CD4-positive, alpha-beta T cell treated with Interleukin-6 for 4 hours (primary cell): Measurements from ENCODE around the gene HEXA.
"Not testable (repeated sequence)": the region's sequence is repeated elsewhere in the genome, so short reads cannot be mapped to it uniquely, and the experiment has no call there.

ENCODE experiments used
- DNase-seq: peaks from one replicate; pipeline ENCODE4 v3.0.0-alpha.2; 2020; ENCODE audit warnings: mixed read lengths

Gene HEXA

DNA sequence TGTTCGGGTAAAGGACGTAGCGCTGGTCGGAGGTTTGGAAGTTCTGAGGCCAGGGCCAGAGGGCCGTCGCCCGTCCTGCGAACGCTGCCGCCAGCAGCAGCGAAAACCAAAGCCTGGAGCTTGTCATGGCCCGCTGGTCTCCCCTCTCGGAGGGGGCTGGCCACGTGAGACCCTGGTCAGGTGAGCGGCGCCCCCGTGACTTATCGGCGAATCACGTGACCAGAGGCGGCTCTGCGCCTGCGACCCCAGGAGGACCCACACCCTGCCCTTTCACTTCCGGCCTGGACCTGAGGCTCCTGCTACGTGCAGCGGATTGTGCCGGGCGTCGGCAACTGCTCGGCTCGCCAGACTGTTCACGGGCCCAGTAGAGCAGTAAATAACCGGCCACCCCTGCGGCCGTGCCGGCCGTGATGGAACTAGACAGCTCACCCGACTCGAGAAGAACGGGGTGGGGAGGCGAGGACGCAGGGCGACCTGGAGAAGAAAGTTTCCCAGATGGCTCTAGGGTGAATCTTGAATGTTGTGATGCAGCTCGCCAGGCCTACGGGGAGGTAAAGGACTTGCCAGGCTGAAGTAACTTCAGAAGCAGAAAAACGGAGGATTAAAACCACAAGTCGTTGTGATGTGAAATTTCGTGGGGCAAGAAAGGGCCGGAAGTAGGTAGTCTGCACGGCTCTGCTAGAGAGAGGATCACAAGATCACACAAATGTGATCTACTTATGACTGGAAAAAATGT, at the start of gene HEXA:
Gene HEXA, minus strand, starts transcription at position 169 of the 736 bp plus-strand sequence. Its CDS starts 42 bp downstream, at position 127.
- DNase-seq, result peak; percentile 88

DNA sequence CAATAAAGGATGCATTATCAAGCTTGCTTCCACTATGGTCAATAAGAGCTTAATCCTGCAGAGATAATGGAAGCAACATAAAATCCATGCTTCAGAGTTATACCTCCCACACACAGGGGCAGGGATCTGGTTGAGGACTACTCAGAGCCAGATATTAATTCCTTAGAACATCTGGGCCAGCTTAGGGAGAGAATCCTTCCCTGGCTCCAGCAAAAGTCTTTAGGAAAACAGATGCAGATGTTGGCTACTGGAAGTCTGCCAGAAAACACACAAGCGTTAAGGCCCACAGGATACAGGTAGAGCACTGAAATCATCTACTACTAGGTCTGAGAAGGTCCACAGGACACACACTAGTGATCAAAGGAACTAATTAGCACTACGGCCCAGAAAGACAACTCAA, 47.4 kb upstream of the HEXA start:
- DNase-seq, result no peak

- no peak for DNase-seq
Measured at GRCh38 chr15:72421484-72421883, 45.7 kb upstream of the HEXA start.

DNA sequence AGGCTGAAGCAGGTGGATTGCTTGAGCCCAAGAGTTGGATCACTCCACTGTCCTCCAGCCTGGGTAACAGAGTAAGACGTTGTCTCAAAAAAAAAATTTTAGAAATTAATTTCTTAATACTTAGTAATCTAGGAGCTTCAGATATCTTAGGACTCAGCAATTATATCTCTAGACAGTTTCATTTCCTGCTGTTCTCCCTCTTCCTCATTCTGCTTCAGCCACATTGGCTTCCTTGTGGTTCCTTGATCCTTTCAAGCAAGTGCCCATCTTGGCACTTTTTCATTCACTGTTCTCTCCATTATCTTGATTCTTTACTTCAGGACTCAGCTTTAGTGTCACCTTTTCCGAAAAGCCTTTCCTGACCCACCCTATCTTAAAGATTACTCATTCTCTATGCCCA, 44.8 kb upstream of the HEXA start:
- no peak for DNase-seq

- not testable (repeated sequence) for DNase-seq
Measured at GRCh38 chr15:72419768-72420167, 44.0 kb upstream of the HEXA start.

DNA sequence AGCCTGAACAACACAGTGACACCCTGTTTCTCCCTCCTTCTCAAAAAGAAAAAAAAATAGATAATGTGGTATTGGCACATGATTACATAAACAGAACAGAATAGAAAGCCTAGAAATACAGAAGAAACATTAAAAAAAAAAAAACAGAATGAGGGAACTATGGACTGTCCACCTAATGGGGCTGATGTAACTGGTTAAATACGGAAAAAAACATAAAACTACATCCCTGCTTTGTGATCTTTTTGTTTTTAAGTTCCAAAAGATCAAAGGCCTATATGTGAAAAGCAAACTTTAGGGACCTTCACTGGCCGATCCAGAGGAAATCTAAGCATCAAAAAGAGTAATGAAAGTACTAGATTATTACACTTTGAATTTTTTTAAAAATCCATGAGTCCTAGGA, 39.5 kb upstream of the HEXA start:
- no peak for DNase-seq

GRCh38 chr15:72413337-72413736, 37.5 kb upstream of the HEXA start:
- not testable (repeated sequence) for DNase-seq

GRCh38 chr15:72411544-72411943, 35.7 kb upstream of the HEXA start:
- no peak for DNase-seq

- DNase-seq, result no peak
Measured at GRCh38 chr15:72411111-72411510, 35.3 kb upstream of the HEXA start.

GRCh38 chr15:72406936-72407335, 31.1 kb upstream of the HEXA start:
- no peak for DNase-seq

DNA sequence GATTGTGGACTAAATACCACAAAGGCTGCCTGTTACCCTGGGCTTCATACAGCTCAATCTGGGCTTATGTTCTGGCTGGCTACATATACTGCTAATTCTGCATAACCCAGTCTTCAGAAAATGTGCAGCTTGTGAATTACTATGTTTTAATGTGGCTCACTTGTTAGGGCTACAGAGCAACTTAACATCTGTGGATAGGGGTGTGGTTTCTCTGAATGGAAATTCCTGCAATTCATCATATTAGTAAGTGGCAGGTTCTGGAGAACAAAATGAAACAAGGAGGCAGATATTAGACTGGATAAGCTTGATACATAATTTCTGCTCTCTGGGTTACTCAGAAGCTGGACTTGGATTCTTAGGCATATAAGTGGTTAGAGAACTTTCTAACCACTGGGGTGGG, 29.0 kb upstream of the HEXA start:
- DNase-seq, result no peak

DNA sequence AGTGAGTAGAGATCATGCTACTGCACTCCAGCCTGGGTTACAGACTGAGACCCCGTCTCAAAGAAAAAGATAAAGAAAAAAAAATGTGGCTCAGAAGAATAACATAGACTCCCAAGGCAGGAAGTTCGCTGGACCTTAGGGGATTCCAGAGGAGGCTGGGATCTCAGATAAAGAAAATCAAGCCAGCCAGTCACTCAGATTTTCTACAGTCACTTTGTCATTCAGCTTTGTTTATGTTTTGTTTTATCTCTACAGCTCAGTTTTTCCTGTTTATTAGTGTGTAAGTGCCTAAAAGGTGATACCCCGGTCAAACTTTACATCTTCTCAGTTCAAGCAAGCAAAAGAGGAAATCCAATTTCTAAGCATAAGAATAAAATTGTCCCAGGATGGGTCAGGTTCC, 28.5 kb upstream of the HEXA start:
- no peak for DNase-seq

DNA sequence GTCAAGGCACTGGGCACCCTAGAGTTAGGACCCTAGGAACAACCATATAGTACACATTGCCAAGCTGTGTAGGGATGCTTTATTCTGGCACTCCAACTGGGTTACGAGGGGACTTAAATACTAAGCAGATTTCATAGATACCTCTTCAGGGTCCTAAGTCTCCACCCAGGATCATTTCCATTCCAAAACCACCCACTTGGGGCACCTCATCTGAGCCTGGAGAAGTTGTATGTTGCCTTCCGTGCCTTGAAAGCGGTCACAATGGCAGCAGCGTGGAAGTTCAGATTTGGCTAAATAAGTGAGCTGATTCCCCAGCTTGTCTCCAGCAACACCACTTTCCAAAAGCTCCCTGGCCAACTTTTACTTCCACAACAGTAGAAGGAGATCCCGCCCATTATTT, 26.9 kb upstream of the HEXA start:
- DNase-seq, result no peak

DNA sequence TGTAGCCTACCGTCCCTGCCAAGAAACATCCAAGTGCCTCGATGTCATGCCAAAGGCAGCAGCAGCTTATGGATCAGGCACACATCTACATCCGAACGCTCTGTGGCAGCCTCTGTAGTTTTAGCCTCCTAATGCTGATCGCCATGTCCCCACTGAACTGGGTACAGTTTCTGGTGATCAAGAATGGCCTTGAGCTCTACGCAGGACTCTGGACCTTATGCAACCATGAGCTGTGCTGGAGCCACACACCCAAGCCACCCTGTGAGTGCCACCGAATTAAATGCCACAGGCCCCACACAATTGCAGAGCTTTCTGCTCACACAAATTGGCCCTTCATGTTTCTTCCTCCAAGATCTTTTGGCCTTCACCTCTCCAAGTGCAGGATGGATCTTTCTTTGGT, 22.8 kb upstream of the HEXA start:
- DNase-seq, result no peak

- DNase-seq, result no peak
Measured at GRCh38 chr15:72397796-72398588, 22.2 kb upstream of the HEXA start, which contains the start of gene TMEM202. Gene TMEM202 (plus strand): TSS chr15:72398305. CDS start chr15:72398327, 22 bp downstream.

- DNase-seq, result not testable (repeated sequence)
Measured at GRCh38 chr15:72396331-72396730, 20.5 kb upstream of the HEXA start.

DNA sequence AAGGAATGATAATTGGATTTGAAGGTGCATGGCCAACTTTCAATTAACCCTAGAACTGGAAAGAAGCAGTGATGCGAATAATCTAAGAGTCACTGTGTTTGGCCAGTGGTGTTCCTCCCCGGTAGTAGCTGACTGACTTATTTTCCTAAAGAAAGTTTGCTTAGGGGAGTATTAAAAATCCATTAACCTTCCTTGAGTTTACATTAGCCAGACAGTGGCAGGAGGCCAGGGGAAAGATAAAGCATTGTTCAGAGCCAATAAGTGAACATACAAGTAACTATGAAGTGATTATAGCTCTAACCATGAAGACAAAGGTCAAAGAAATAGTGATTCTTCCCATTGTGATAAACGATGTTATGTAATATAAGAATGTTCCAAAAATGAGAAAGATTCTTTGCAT, 13.4 kb upstream of the HEXA start:
- DNase-seq, result no peak

GRCh38 chr15:72387741-72388140, 11.9 kb upstream of the HEXA start:
- no peak for DNase-seq

- DNase-seq, result no peak
Measured at GRCh38 chr15:72382146-72382545, 6.3 kb upstream of the HEXA start.

- DNase-seq, result no peak
Measured at GRCh38 chr15:72380743-72381142, 4.9 kb upstream of the HEXA start.

- no peak for DNase-seq
Measured at GRCh38 chr15:72379856-72380430, 4.1 kb upstream of the HEXA start.

- not testable (repeated sequence) for DNase-seq
Measured at GRCh38 chr15:72379106-72379505, 3.3 kb upstream of the HEXA start.

DNA sequence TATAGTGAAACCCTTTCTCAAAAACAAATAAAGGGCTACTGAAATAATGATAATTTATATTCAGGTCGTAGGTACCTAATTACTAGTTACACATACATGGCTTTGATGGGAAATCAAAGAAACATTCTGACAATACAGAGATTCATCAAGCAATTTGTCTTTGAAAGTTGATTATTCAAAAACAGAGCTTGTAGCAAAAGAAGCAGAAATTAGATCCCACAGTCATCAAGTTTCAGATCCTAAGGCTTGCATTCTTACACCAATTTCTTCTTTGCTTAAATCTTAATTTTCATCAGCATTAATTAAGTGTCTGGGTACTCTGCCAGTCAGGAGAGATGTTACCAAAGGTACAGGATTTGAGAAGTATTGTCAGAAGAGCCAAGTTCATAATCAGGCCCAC, 1.5 kb upstream of the HEXA start:
- DNase-seq, result no peak

- peak; percentile 59 for DNase-seq
Measured at GRCh38 chr15:72375501-72375845, 341 bp downstream of the HEXA start.
